ENCODE data around the gene SAPCD2.
A peak's percentile ranks its signal among the peaks of the same experiment; 100 is the strongest.

Gene SAPCD2

DNA sequence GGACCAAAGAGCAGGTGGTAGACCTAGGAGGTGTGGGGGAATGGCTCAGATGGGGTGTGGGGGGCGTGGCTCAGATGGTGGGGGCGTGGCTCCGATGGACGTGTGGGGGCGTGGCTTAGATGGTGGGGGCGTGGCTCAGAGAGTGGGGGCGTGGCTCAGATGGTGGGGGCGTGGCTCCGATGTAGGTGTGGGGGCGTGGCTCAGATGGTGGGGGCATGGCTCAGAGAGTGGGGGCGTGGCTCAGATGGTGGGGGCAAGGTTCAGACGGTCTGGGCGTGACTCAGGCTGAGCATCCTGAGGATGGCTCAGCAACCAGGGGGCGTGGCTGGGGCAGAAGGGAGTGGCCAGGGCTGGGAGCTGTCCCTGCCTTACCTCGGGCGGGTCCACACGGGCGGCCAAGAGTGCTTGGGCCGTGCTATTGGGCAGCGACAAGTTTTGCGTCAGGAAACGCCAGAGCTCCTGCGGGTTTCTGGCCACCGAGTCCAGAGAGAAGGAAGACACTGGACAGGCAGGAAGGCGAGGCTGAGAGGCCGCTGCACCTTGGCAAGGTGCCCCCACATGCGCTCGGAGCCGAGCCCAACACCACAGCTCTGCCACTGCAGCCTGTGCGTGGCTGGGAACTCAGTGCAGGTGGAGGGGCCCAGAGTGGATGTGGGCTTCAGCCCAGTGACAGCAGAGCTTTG is 48.2 kb downstream of the SAPCD2 start (continued):
- TF ChIP-seq, protein P1, sequence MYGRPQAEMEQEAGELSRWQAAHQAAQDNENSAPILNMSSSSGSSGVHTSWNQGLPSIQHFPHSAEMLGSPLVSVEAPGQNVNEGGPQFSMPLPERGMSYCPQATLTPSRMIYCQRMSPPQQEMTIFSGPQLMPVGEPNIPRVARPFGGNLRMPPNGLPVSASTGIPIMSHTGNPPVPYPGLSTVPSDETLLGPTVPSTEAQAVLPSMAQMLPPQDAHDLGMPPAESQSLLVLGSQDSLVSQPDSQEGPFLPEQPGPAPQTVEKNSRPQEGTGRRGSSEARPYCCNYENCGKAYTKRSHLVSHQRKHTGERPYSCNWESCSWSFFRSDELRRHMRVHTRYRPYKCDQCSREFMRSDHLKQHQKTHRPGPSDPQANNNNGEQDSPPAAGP (tag by site-specific recombination; IDR thresholded peaks at IDR 0.05), result 0 out of 2 replicates have a peak, but pooled peaks have one; percentile 24
- TF ChIP-seq, protein P2, sequence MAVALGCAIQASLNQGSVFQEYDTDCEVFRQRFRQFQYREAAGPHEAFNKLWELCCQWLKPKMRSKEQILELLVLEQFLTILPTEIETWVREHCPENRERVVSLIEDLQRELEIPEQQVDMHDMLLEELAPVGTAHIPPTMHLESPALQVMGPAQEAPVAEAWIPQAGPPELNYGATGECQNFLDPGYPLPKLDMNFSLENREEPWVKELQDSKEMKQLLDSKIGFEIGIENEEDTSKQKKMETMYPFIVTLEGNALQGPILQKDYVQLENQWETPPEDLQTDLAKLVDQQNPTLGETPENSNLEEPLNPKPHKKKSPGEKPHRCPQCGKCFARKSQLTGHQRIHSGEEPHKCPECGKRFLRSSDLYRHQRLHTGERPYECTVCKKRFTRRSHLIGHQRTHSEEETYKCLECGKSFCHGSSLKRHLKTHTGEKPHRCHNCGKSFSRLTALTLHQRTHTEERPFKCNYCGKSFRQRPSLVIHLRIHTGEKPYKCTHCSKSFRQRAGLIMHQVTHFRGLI (tag by site-specific recombination; IDR thresholded peaks at IDR 0.05), result peak; percentile 87
- TF ChIP-seq ZNF600 (tag by site-specific recombination; IDR thresholded peaks at IDR 0.05) (peak; percentile 28; the same call in 1 of the 2 replicates), KLF1 (tag by site-specific recombination; IDR thresholded peaks at IDR 0.05) (peak; percentile 97), ZBTB8A (tag by site-specific recombination; IDR thresholded peaks at IDR 0.05) (peak; percentile 50), BCL11A (tag by site-specific recombination; IDR thresholded peaks at IDR 0.05; ENCODE audit: low read depth) (peak; percentile 67; the same call in 1 of the 2 replicates), ZIC2 (tag by site-specific recombination; IDR thresholded peaks at IDR 0.05) (no peak), SP2 (tag by site-specific recombination; IDR thresholded peaks at IDR 0.05) (peak; percentile 84), HOXA7 (CRISPR knock-in tag; IDR thresholded peaks at IDR 0.05; ENCODE audit: borderline replicate concordance) (no peak), ZNF112 (tag by site-specific recombination; IDR thresholded peaks at IDR 0.05) (no peak), KLF7 (tag by site-specific recombination; IDR thresholded peaks at IDR 0.05; ENCODE audit: borderline replicate concordance) (0 out of 2 replicates have a peak, but pooled peaks have one; percentile 23), KLF10 (tag by site-specific recombination; IDR thresholded peaks at IDR 0.05) (0 out of 2 replicates have a peak, but pooled peaks have one; percentile 43), ZNF132 (tag by site-specific recombination; IDR thresholded peaks at IDR 0.05; ENCODE audit: borderline replicate concordance) (no peak)
- TF ChIP-seq, protein P3, sequence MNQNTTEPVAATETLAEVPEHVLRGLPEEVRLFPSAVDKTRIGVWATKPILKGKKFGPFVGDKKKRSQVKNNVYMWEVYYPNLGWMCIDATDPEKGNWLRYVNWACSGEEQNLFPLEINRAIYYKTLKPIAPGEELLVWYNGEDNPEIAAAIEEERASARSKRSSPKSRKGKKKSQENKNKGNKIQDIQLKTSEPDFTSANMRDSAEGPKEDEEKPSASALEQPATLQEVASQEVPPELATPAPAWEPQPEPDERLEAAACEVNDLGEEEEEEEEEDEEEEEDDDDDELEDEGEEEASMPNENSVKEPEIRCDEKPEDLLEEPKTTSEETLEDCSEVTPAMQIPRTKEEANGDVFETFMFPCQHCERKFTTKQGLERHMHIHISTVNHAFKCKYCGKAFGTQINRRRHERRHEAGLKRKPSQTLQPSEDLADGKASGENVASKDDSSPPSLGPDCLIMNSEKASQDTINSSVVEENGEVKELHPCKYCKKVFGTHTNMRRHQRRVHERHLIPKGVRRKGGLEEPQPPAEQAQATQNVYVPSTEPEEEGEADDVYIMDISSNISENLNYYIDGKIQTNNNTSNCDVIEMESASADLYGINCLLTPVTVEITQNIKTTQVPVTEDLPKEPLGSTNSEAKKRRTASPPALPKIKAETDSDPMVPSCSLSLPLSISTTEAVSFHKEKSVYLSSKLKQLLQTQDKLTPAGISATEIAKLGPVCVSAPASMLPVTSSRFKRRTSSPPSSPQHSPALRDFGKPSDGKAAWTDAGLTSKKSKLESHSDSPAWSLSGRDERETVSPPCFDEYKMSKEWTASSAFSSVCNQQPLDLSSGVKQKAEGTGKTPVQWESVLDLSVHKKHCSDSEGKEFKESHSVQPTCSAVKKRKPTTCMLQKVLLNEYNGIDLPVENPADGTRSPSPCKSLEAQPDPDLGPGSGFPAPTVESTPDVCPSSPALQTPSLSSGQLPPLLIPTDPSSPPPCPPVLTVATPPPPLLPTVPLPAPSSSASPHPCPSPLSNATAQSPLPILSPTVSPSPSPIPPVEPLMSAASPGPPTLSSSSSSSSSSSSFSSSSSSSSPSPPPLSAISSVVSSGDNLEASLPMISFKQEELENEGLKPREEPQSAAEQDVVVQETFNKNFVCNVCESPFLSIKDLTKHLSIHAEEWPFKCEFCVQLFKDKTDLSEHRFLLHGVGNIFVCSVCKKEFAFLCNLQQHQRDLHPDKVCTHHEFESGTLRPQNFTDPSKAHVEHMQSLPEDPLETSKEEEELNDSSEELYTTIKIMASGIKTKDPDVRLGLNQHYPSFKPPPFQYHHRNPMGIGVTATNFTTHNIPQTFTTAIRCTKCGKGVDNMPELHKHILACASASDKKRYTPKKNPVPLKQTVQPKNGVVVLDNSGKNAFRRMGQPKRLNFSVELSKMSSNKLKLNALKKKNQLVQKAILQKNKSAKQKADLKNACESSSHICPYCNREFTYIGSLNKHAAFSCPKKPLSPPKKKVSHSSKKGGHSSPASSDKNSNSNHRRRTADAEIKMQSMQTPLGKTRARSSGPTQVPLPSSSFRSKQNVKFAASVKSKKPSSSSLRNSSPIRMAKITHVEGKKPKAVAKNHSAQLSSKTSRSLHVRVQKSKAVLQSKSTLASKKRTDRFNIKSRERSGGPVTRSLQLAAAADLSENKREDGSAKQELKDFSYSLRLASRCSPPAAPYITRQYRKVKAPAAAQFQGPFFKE (tag by site-specific recombination; IDR thresholded peaks at IDR 0.05; ENCODE audit: borderline replicate concordance), result 0 out of 2 replicates have a peak, but pooled peaks have one; percentile 85
- TF ChIP-seq, protein P4, sequence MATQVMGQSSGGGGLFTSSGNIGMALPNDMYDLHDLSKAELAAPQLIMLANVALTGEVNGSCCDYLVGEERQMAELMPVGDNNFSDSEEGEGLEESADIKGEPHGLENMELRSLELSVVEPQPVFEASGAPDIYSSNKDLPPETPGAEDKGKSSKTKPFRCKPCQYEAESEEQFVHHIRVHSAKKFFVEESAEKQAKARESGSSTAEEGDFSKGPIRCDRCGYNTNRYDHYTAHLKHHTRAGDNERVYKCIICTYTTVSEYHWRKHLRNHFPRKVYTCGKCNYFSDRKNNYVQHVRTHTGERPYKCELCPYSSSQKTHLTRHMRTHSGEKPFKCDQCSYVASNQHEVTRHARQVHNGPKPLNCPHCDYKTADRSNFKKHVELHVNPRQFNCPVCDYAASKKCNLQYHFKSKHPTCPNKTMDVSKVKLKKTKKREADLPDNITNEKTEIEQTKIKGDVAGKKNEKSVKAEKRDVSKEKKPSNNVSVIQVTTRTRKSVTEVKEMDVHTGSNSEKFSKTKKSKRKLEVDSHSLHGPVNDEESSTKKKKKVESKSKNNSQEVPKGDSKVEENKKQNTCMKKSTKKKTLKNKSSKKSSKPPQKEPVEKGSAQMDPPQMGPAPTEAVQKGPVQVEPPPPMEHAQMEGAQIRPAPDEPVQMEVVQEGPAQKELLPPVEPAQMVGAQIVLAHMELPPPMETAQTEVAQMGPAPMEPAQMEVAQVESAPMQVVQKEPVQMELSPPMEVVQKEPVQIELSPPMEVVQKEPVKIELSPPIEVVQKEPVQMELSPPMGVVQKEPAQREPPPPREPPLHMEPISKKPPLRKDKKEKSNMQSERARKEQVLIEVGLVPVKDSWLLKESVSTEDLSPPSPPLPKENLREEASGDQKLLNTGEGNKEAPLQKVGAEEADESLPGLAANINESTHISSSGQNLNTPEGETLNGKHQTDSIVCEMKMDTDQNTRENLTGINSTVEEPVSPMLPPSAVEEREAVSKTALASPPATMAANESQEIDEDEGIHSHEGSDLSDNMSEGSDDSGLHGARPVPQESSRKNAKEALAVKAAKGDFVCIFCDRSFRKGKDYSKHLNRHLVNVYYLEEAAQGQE (tag by site-specific recombination; IDR thresholded peaks at IDR 0.05), result peak; percentile 74
- TF ChIP-seq, protein P5, sequence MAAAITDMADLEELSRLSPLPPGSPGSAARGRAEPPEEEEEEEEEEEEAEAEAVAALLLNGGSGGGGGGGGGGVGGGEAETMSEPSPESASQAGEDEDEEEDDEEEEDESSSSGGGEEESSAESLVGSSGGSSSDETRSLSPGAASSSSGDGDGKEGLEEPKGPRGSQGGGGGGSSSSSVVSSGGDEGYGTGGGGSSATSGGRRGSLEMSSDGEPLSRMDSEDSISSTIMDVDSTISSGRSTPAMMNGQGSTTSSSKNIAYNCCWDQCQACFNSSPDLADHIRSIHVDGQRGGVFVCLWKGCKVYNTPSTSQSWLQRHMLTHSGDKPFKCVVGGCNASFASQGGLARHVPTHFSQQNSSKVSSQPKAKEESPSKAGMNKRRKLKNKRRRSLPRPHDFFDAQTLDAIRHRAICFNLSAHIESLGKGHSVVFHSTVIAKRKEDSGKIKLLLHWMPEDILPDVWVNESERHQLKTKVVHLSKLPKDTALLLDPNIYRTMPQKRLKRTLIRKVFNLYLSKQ (tag by site-specific recombination; IDR thresholded peaks at IDR 0.05; ENCODE audit: borderline replicate concordance), result no peak
